ENCODE measurements around the gene HBE1.
"Not testable (repeated sequence)": the region's sequence is repeated elsewhere in the genome, so short reads cannot be mapped to it uniquely, and the experiment has no call there.

Gene HBE1

DNA sequence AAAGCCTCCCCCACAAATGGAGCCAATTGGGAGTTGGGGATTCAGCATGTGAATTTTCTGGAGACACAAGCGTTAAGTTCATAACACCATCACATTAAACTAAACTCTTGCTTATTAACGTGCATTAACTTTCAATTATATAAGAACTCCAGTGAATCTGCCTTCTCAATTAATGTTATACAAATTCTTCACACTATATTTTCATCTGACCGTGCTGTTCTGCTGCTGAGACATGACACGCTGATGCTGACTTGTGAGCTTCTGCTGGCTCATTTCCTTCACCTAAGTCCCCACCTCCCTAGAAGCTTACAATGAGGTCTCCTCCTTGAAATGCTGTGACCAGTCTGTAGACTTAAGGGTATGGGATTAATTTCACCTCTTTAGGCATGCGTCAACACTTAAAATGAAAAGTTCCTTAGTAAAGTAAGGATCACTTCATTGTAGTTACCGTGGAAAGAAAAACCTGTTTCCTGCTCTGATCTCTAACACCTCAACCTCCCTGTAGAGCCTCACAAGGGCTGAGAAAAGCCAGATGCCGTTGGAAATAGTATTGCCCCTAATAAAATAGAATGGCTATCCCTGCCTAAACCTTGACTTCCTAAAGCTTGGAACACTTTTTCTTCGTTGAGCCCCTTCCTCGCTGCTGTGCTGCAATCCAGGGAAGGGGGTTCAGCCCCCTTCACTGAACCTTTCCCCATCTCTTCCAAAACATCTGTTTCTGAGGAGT is 17.4 kb downstream of the HBE1 start:
- no peak for DNase-seq

DNA sequence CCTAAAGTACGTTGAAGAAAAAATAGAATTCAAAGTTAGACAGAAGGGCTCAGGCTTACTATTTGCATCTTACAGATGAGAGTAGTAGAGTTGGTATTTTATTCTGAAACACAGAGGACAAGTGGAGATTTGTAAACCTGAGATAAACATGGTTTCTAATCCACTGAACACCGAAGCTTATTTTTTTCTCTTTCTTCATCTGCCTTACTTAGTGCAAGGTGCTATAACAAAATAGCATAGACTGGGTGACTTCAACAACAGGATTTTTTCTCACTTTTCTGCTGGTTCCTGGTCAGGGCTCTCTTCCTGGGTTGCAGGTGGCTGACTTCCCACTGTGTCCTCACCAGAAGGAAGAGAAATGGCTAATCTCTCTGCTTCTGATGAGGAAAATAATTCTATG is 18.0 kb downstream of the HBE1 start:
- DNase-seq: no peak

DNA sequence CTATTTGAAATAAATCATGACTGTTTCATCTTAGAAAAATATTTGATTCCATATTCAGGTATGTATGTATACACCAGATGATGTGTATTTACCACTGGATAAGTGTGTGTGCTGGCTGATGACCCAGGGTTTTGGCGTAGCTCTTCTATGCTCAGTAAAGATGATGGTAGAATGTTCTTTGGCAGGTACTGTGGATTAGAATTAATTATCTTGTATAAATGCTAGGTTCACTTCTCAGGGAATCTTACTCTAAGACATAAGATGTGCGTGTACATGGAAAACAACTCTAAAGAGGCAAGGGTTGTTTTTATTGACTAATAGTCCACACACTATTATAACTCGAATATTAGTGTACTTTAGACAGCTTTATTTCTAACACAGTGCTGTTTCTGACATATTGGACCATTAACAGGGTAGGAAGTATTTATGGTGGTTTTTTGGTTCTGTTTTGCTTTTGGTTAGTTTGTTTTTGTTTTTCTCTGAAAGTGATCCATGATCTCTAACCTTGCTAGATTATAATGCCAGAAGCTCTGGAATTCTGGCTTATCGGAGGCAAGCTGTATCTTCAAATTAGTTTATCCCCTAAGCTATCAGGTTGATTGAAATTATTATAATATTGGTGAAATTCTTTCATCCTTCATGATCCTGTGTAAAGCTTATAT is 19.1 kb downstream of the HBE1 start:
- DNase-seq: no peak

GRCh38 chr11:5249807-5250396 is 19.8 kb downstream of the HBE1 start, which contains the start of gene HBG1:
Gene HBG1, minus strand, starts transcription at chr11:5249857. Its CDS starts 53 bp downstream, at chr11:5249804.
- DNase-seq: not testable (repeated sequence)

DNA sequence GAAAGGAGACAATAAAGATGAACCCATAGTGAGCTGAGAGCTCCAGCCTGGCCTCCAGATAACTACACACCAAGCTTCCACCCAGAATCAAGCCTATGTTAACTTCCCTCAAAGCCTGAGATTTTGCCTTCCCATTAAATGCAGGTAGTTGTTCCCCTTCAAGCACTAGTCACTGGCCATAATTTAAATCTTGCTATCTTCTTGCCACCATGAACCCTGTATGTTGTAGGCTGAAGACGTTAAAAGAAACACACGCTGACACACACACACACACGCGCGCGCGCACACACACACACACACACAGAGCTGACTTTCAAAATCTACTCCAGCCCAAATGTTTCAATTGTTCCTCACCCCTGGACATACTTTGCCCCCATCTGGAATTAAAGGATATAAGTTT is 21.2 kb downstream of the HBE1 start:
- not testable (repeated sequence) for DNase-seq

DNA sequence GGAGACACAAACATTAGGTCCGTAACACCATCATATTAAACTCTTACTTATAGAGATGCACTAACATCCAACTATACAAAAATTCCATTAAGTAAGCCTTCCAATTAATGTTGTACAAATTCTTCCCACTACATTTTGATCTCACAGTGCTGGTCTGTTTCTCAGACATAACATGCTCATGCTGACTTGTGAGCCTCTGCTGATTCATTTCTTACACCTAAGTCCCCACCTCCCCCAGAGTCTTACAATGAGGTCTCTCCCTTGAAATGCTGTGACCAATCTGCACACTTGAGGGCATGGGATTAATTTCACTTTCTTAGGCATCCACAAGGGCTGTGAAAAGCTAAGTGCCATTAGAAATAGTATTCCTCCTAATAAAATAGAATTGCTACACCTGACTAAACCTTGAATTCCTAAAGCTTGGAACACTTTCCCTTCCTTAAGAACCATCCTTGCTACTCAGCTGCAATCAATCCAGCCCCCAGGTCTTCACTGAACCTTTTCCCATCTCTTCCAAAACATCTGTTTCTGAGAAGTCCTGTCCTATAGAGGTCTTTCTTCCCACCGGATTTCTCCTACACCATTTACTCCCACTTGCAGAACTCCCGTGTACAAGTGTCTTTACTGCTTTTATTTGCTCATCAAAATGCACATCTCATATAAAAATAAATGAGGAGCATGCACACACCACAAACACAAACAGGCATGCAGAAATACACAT is 22.1 kb downstream of the HBE1 start:
- no peak for DNase-seq

GRCh38 chr11:5246772-5247471 is 22.8 kb downstream of the HBE1 start:
- no peak for DNase-seq

- no peak for DNase-seq
Observed at GRCh38 chr11:5245155-5245554, 24.6 kb downstream of the HBE1 start.

DNA sequence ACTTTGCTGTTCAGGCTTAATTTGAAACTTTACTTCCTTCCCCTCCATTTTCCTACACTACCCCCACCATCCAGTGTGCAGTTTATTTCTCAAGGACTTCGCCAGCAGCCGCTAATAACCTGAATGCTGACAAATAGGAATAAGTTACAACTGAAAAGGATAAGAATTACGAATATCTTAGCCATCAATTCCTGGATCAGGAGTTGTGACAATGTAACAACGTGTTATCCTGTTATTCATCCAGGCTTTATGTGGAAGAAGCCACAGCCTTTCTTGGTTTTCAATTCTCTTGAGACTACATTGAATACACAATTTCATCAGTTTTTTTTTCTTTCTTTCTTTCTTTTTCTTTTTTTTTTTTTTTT is 25.9 kb downstream of the HBE1 start:
- no peak for DNase-seq

DNA sequence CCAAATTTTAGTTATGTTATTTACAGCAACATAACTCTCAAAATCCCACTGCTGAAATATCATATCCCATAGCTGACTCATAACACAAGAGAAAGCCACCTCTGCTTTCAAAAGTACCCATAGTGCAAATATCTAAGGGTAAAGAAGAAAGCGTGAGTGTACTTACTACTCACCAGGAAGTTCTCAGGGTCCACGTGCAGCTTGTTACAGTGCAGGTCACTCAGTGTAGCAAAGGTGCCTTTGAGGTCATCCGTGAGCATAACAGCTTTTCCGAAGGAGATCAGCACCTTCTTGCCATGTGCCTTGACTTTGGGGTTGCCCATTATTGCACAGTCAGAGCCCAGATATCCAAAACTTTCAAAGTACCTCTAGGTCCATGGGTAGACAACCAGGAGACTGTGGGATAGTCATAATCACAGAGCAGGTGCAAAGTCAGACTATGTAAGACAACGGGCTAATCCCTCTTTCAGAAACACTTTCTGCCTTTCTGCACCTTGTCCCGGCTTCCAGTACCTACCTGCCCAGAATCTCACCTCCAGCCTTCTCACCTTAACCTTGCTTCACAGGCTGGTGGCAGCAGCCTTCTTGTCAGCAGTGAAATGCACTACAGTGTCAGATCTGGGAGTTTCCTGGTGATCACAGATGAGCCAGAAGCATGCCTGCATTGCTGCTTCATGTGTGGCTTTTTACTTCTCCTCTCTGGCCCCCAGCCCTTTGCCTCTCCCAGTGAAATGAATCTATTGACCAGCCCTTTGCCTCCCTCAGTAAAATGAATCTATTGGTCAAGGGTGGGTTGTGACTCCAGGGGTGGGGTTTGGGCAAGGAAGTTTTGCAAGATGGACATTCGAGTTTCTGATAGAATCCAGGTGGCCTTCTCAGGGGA is 26.6 kb downstream of the HBE1 start:
- no peak for DNase-seq

DNA sequence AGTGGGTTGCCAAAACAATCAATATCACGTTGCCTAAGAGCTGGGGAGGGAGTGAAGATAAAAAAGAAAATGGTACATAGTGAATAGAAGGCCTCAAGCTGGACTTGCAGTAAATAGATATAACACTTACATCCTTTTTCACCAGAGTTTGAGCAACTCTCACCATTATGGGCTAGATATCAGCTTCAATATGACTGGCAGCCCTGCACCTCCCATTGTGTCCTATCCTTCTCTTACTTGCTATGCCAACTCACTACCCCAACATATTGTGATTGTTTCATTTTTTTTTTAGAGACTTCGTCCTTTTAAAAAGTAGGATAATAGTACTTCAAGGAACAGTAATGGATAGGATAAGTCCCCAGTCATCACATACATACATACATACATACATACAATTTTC is 27.5 kb downstream of the HBE1 start:
- DNase-seq: no peak

GRCh38 chr11:5241458-5241857 is 28.3 kb downstream of the HBE1 start:
- no peak for DNase-seq

GRCh38 chr11:5240458-5240857 is 29.3 kb downstream of the HBE1 start:
- no peak for DNase-seq

GRCh38 chr11:5240056-5240455 is 29.7 kb downstream of the HBE1 start:
- DNase-seq: no peak

DNA sequence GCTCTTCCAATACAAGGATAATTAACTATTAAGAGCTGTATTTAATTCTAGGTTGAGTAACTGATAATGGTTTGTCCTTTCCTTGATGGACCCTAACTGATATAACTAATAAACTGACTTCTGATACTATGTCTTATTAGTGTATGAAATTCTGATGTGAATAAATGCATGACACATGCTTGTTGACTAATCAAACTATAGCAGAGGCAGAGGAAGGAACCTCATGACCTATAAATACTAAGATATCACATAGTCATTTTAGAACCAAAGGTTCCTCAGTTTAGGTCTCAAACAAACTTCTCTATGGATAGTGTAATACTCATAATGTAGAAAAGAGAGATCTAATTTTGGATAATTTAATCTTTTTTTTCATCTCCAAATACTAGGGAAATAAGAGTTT is 30.7 kb downstream of the HBE1 start:
- DNase-seq: no peak

DNA sequence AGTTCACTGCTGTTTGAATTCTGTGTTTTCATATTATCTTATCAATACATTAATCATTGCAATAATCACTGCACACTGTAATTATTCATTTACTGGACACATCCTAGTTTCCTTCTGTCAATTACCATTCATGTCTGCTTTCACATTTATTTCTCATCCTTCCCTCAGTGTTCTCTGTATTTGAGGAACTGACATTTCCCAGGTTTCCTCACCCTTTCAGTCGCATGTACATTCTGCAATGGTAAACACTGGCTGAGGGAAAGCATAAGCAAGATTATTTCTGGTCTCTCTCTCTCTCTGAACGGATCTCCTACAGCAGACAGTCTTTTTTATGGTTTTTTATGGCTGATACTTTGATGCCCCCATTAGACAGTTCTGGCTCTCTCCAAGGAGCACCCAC is 31.3 kb downstream of the HBE1 start:
- no peak for DNase-seq

- no peak for DNase-seq
Observed at GRCh38 chr11:5237420-5237819, 32.3 kb downstream of the HBE1 start.

GRCh38 chr11:5235364-5236095 is 34.2 kb downstream of the HBE1 start:
- DNase-seq: no peak

- DNase-seq: no peak
Observed at GRCh38 chr11:5234381-5234834, 35.3 kb downstream of the HBE1 start, which contains the start of gene HBD. Gene HBD, minus strand, starts transcription at chr11:5234483. Its CDS starts 50 bp downstream, at chr11:5234433.

GRCh38 chr11:5233307-5233706 is 36.4 kb downstream of the HBE1 start:
- no peak for DNase-seq

DNA sequence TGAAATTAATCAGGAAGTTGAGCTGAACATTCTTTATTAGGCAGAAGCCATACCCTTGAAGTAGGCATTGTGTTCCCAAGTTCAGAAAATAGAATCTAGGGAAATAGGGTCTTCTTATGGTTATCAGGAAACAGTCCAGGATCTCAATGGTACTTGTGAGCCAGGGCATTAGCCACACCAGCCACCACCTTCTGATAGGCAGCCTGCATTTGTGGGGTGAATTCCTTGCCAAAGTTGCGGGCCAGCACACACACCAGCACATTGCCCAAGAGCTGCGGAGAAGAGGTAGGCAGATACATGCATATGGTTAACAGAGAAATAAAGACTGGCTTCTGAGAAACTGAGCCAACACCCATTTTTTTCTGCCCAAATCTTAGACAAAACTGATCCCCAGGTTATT is 36.9 kb downstream of the HBE1 start:
- DNase-seq: no peak
